Subcutaneous abdominal adipose tissue (tissue), 5 donors: ENCODE results near the gene ELFN1.

Source experiments
- H3K27ac ChIP-seq: one replicate; pipeline ENCODE4 v1.7.0; 2013; ENCODE audit warnings: low read depth, mild to moderate bottlenecking, inconsistent platforms, low read length, moderate library complexity
- H3K27me3 ChIP-seq, 5 donors: one replicate each; pipeline ENCODE4 v1.7.0; 2013; ENCODE audit warnings: low read length in 5 of 5, inconsistent platforms in 1 of 5; ENCODE audit not compliant: control insufficient read depth in 5 of 5, insufficient read depth in 4 of 5
- H3K36me3 ChIP-seq, 5 donors: one replicate each; pipeline ENCODE4 v1.7.0; 2013; ENCODE audit warnings: low read length in 5 of 5; ENCODE audit not compliant: control insufficient read depth in 5 of 5, insufficient read depth in 5 of 5
- H3K4me1 ChIP-seq, 5 donors: one replicate each; pipeline ENCODE4 v1.7.0; 2013; ENCODE audit warnings: low read length in 5 of 5, mild to moderate bottlenecking in 3 of 5, moderate library complexity in 1 of 5; ENCODE audit not compliant: control insufficient read depth in 5 of 5, insufficient read depth in 5 of 5
- H3K4me3 ChIP-seq, 5 donors: one replicate each; pipeline ENCODE4 v1.7.0; 2013; ENCODE audit warnings: low read length in 5 of 5, low read depth in 1 of 5
- H3K9ac ChIP-seq, 5 donors: one replicate each; pipeline ENCODE4 v1.7.0; 2013; ENCODE audit warnings: low read length in 5 of 5, mild to moderate bottlenecking in 4 of 5, moderate library complexity in 3 of 5
- H3K9me3 ChIP-seq, 5 donors: one replicate each; pipeline ENCODE4 v1.7.0; 2013; ENCODE audit warnings: low read length in 5 of 5; ENCODE audit not compliant: control insufficient read depth in 5 of 5
- donor health status: healthy.
- donor health status: healthy.
- donor health status: healthy.
- donor health status: healthy.
- donor health status: healthy.

The ELFN1 gene

DNA sequence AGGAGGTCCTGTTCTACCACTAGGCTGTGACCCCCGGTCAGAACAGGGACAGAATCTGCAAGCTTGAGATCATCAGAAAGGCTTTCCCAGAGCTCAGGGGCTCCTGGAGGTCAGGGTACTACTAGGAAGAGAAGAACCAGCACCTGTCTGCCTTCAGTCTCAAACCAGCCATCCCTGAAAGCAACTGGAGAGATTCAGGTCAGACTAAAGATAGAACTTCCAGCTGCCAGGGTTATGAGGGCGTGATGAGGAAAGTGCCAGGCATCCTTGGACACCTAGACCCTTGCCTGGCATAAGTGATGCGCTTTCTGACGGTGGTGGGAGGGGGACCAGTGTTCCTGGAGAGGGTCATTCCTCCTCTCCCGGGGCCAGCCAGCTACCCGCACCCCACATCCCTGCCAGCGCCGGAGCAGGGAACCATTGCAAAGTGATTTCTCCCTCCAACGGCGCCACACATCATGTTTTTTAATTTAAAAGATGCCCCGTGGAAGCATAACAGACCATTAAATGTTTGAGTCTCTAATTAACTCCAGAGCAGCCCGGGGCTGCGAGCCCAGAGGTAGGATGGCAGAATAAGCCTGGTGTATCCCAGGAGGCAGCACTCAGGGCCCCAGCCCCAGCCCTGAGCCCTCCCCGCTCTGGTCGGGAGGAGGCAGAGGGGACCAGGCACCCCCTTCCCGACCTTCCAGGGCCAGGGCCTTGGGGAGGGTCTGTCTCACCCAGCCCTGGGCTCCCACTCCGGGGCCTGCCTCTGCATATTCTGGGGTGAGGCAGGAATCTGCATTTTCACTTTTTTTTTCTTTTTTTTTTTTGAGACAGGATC lies 64.0 kb downstream of the ELFN1 start:
- H3K36me3 ChIP-seq = no peaks in the 10 kb centered on the region
- no peak overlapping the region for H3K9ac ChIP-seq
- H3K27me3 ChIP-seq = peaks cover 8 to 39% (median 25%) of the 10 kb centered on the region in 5 donors
- no peaks in the 10 kb centered on the region for H3K4me1 ChIP-seq
- no peak overlapping the region for H3K4me3 ChIP-seq
- peaks cover 2 to 17% (median 11%) of the 10 kb centered on the region in 5 donors for H3K9me3 ChIP-seq
- H3K27ac ChIP-seq = no peak overlapping the region

- no peaks in the 10 kb centered on the region for H3K36me3 ChIP-seq
- H3K4me3 ChIP-seq = no peak overlapping the region
- no peak overlapping the region for H3K27ac ChIP-seq
- H3K9ac ChIP-seq = no peak overlapping the region
- H3K27me3 ChIP-seq = peaks cover 8 to 41% (median 25%) of the 10 kb centered on the region in 5 donors
- H3K9me3 ChIP-seq = peaks cover 0 to 6% (median 0%) of the 10 kb centered on the region in 5 donors
- H3K4me1 ChIP-seq = no peaks in the 10 kb centered on the region
Observed at GRCh38 chr7:1735262-1735661, 65.2 kb downstream of the ELFN1 start.

GRCh38 chr7:1735806-1736483 lies 65.9 kb downstream of the ELFN1 start:
- Histone ChIP-seq H3K4me3 (no peak overlapping the region), H3K27ac (no peak overlapping the region), H3K27me3 (peaks cover 8 to 42% (median 25%) of the 10 kb centered on the region in 5 donors), H3K4me1 (no peaks in the 10 kb centered on the region), H3K9ac (no peak overlapping the region), H3K9me3 (peaks cover 0 to 4% (median 0%) of the 10 kb centered on the region in 5 donors), H3K36me3 (no peaks in the 10 kb centered on the region)

DNA sequence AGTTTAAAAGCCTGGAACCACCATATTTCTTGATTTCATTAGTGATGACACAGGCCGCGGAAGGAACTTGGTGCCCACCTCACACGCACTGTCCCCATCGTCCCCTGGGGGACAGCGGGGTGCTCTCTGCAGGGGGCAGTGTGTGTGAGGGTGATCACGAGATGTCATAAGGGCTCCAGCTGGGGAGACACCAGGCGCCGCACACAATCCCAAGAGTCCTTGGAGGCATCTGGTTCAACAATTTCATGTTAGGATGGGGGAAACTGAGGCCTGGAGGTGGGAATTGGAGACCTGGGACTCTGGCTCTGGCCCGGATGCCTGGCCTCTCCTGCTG lies 66.4 kb downstream of the ELFN1 start:
- Histone ChIP-seq H3K9ac (no peak overlapping the region), H3K27ac (no peak overlapping the region), H3K36me3 (no peaks in the 10 kb centered on the region), H3K4me1 (peaks cover 0 to 5% (median 3%) of the 10 kb centered on the region in 5 donors), H3K9me3 (no peaks in the 10 kb centered on the region), H3K4me3 (no peak overlapping the region), H3K27me3 (peaks cover 8 to 45% (median 25%) of the 10 kb centered on the region in 5 donors)

DNA sequence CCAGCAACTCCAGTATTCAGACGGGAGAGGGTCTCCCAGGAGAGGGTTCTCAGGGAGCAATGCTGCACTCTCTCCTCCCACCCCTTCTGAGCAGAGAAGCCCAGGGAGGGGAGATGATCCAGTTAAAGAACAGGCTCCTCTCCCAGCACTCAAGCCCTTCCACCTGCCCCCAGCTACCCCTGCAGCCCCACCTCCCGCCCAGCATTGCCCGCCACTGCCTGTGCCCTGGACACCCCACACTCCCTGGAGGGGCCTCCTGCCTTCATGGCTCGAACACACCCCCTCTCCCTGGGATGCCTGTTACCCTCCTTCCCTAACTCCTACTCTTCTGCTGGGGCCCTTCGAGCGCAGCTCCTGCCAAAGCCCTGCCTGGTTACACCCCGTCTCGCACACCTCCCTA lies 66.8 kb downstream of the ELFN1 start:
- Histone ChIP-seq H3K4me3 (no peak overlapping the region), H3K9ac (no peak overlapping the region), H3K9me3 (no peaks in the 10 kb centered on the region), H3K27me3 (peaks cover 8 to 47% (median 25%) of the 10 kb centered on the region in 5 donors), H3K4me1 (peaks cover 0 to 9% (median 7%) of the 10 kb centered on the region in 5 donors), H3K27ac (no peak overlapping the region), H3K36me3 (no peaks in the 10 kb centered on the region)

DNA sequence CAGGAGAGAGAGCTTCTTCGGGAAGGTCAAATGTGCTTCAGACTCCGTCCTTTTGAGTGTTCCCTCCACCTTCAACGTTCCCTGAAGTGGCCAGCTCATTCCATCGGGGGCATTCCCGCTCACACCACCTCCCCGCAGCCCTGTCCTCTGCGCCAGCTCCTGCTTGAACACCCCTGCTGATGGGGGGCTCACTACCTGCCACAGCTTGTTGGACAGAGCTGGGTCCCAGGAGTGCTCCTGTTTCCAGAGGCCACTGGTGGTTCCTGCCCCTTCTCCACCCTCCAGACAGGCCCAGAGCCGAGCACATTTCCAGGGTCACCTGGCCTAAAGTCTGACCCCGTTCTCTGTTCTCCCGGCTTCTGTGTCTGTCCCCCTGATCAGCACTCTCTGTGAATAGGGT lies 67.4 kb downstream of the ELFN1 start:
- H3K9ac ChIP-seq = no peak overlapping the region
- H3K27ac ChIP-seq = no peak overlapping the region
- H3K36me3 ChIP-seq = no peaks in the 10 kb centered on the region
- H3K27me3 ChIP-seq = peaks cover 8 to 48% (median 27%) of the 10 kb centered on the region in 5 donors
- H3K9me3 ChIP-seq = no peaks in the 10 kb centered on the region
- peaks cover 1 to 15% (median 12%) of the 10 kb centered on the region in 5 donors for H3K4me1 ChIP-seq
- no peak overlapping the region for H3K4me3 ChIP-seq

GRCh38 chr7:1737956-1738355 lies 67.9 kb downstream of the ELFN1 start:
- peaks cover 8 to 50% (median 27%) of the 10 kb centered on the region in 5 donors for H3K27me3 ChIP-seq
- H3K4me1 ChIP-seq = peaks cover 1 to 20% (median 16%) of the 10 kb centered on the region in 5 donors
- no peaks in the 10 kb centered on the region for H3K9me3 ChIP-seq
- no peak overlapping the region for H3K9ac ChIP-seq
- H3K36me3 ChIP-seq = no peaks in the 10 kb centered on the region
- no peak overlapping the region for H3K27ac ChIP-seq
- no peak overlapping the region for H3K4me3 ChIP-seq

DNA sequence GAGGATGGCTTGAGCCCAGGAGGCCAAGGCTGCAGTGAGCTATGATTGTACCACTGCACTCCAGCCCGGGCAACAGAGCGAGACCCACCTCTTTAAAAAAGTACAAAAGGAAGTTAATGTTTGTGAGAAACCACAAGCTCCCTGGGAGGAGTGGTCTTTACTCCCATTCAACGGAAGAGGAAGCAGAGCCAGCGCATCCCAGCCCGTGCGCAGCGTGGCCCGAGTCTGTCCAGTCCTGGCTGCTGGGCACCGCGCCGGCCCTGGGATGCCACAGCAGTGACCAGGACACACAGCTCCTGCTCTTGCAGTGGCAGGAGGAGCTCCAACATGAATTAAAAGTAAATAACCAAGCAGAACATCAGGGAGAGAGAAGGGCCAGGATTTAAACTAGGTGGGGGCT lies 68.4 kb downstream of the ELFN1 start:
- H3K4me1 ChIP-seq = peaks cover 1 to 25% (median 21%) of the 10 kb centered on the region in 5 donors
- no peak overlapping the region for H3K4me3 ChIP-seq
- H3K36me3 ChIP-seq = no peaks in the 10 kb centered on the region
- H3K27ac ChIP-seq = no peak overlapping the region
- no peaks in the 10 kb centered on the region for H3K9me3 ChIP-seq
- no peak overlapping the region for H3K9ac ChIP-seq
- peaks cover 8 to 55% (median 32%) of the 10 kb centered on the region in 5 donors for H3K27me3 ChIP-seq

DNA sequence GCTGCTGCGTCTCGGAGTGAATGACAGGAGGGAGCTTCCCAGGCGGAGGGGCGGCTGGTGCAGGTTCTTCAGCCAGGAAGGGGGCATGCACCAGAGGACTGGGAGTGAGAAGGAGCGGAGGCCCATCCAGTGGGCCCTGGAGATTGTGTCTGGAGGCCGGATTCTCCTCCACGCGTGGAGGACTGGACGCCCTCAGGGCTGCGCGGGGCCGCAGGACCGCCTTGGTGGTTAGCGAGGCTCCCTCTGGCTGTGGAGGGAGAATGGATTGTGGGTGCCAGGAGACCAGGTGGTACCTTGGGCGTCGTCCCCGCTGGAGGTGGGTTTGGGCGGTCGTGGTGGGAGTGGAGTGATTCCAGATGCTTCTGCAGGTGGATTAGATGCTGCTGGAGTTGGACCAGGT lies 68.9 kb downstream of the ELFN1 start:
- no peak overlapping the region for H3K4me3 ChIP-seq
- H3K4me1 ChIP-seq = peaks cover 1 to 29% (median 21%) of the 10 kb centered on the region in 5 donors
- H3K27ac ChIP-seq = no peak overlapping the region
- peaks cover 8 to 55% (median 29%) of the 10 kb centered on the region in 5 donors for H3K27me3 ChIP-seq
- no peaks in the 10 kb centered on the region for H3K9me3 ChIP-seq
- no peaks in the 10 kb centered on the region for H3K36me3 ChIP-seq
- H3K9ac ChIP-seq = no peak overlapping the region

GRCh38 chr7:1739593-1739992 lies 69.5 kb downstream of the ELFN1 start:
- no peak overlapping the region for H3K27ac ChIP-seq
- peaks cover 0 to under 1% (median 0%) of the 10 kb centered on the region in 5 donors for H3K36me3 ChIP-seq
- peaks cover 8 to 51% (median 27%) of the 10 kb centered on the region in 5 donors for H3K27me3 ChIP-seq
- peaks cover 1 to 29% (median 21%) of the 10 kb centered on the region in 5 donors for H3K4me1 ChIP-seq
- no peak overlapping the region for H3K4me3 ChIP-seq
- no peaks in the 10 kb centered on the region for H3K9me3 ChIP-seq
- H3K9ac ChIP-seq = no peak overlapping the region
